OCI-M2 (cell line): Measurements from ENCODE around the gene STAB2.

ENCODE experiments used
- DNase-seq: peaks from one replicate; lab custom pipeline; 2025; ENCODE audit not compliant: unreplicated experiment; lab: John Stamatoyannopoulos, UW

The STAB2 gene, protein sequence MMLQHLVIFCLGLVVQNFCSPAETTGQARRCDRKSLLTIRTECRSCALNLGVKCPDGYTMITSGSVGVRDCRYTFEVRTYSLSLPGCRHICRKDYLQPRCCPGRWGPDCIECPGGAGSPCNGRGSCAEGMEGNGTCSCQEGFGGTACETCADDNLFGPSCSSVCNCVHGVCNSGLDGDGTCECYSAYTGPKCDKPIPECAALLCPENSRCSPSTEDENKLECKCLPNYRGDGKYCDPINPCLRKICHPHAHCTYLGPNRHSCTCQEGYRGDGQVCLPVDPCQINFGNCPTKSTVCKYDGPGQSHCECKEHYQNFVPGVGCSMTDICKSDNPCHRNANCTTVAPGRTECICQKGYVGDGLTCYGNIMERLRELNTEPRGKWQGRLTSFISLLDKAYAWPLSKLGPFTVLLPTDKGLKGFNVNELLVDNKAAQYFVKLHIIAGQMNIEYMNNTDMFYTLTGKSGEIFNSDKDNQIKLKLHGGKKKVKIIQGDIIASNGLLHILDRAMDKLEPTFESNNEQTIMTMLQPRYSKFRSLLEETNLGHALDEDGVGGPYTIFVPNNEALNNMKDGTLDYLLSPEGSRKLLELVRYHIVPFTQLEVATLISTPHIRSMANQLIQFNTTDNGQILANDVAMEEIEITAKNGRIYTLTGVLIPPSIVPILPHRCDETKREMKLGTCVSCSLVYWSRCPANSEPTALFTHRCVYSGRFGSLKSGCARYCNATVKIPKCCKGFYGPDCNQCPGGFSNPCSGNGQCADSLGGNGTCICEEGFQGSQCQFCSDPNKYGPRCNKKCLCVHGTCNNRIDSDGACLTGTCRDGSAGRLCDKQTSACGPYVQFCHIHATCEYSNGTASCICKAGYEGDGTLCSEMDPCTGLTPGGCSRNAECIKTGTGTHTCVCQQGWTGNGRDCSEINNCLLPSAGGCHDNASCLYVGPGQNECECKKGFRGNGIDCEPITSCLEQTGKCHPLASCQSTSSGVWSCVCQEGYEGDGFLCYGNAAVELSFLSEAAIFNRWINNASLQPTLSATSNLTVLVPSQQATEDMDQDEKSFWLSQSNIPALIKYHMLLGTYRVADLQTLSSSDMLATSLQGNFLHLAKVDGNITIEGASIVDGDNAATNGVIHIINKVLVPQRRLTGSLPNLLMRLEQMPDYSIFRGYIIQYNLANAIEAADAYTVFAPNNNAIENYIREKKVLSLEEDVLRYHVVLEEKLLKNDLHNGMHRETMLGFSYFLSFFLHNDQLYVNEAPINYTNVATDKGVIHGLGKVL (N-terminal part only)

DNA sequence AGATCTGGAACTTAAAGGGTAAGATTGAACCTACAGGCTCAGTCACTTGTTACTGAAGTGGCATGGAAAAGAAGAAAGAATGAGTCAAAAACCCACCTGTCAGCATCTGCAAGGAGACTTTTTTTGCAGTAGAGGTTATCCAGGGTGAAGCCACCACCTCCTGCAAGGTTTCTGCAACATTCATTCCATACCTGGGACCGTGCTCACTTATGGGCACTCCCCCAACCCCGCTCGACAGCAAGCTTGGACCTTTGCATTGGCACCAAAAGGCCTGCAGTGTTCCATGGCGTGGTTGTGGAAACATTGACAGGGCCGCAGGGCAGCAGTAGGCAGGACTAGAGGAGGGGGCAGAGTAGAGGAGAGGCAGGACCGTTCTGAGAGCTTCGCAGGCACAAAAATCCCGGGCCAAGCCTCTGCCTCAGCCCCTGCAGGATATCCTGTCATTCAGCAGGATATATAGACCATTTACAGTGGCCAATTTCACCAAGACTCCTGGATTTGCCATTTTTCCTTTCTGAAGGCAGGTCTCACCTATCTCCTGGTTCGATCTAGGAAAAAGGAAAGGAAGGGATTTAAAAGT lies at the start of gene STAB2:
STAB2 (plus strand) TSS at position 483 of the 580 bp plus-strand sequence. CDS start 204 bp downstream, outside the sequence.
- DNase-seq, result no peak

DNA sequence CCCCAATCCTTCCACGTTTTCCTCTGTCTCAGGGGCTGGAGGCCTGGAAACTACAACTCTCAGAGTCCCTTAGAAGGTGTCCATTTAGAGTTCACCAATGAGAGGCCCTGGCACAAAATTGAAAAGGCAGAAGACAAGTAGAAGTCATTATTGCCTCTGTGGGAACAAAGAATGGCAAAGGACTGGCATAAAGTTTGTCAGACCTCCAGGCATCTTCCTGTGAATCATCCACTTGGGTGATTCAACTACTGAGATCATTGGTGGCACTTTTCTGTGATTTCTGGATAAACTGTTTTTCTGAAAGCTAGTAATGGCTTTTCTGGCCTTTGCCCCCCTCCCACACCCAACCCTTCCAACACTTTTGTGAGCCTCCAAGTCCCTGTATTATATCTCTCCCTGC lies 48.7 kb upstream of the STAB2 start:
- DNase-seq, result no peak

DNA sequence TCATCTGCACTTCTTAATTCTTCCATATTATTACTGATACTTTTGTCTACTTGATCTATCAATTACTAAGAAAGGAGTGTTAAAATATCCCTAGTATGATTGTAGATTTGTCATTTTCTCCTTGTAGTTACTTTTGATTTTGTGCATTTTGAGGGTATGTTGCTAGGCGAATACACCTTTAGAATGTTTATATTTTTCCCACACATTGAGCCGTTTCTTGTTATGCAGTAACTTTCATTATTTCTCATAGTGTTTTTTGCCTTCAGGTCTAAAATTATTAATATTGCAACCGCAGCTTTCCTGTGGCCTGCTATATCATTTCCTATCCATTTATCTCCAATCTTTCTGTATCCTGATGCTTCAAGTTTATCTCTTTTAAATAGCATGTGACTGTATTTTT lies 46.8 kb upstream of the STAB2 start:
- DNase-seq, result no peak

DNA sequence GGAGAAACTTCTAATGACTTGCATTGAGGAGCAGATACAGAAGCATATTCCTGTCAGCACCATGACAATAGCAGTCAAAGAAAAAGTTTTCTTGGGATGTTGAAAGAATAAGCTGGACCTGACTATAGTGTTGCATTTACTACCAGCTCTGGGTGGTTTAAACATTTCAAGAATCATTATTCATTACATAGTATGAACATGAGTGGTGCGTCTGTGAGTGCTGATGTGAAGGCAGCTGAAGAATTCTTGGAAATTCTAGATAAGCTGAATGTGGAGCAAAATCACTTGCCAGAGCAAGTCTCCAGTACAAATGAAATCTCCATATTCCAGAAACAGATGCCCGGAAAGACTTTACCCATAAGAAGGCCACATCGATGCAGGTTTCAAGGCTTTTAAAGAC lies 45.0 kb upstream of the STAB2 start:
- DNase-seq, result no peak

DNA sequence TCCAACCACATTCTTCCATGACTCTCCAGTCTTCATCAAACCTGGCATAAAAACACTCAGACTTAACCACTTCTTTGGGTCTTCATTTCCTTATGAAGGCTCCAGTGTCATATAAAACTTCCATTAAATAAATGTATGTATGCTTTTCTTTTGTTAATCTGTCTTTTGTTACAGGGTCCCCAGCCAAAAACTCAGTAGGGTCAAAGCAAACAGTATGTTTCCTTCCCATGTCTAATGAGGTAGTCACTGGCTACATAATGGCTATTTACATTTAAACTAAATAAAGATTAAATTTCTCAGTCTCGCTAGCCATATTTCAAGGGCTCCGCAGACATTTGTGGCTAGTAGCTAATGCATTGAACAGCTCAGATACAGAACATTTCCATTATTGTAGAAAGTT lies 40.1 kb upstream of the STAB2 start:
- DNase-seq, result no peak

DNA sequence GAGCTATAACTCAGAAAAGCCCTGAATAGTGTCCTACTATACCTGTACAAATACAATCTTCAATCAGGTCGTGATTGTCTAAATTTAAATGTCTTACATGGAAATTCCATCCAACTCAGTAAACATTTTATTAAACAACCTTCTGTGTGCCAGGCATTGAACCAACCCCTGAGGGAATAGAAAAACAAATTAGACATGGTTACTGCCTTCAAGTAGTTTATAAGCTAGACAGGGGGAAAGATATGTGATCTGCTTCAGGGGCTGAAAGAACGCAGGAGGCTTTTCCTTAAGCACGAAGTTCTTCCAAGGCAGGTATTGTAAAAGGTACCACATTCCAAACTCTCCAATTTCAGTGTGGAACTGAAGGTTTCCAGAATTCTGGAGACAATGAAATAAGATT lies 39.7 kb upstream of the STAB2 start:
- no peak for DNase-seq

DNA sequence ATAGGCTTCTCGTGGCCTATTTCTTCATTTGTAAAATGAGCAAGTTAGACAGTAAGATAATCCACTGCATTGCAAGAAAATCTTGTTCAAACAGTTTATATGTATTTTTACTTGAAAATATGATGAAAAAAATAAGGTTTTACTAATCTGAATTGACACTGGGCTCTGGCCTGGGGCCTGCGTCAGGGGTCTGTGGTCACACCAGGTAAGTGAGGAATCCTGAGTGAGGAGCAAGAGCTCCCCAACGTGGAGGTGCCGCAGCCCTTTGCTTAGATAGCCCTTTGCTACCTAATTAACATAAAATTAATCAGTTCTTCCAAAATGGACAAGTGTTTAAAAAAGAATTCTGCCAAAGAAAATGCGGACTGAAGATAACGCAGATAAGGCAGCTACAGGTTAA lies 39.1 kb upstream of the STAB2 start:
- no peak for DNase-seq

DNA sequence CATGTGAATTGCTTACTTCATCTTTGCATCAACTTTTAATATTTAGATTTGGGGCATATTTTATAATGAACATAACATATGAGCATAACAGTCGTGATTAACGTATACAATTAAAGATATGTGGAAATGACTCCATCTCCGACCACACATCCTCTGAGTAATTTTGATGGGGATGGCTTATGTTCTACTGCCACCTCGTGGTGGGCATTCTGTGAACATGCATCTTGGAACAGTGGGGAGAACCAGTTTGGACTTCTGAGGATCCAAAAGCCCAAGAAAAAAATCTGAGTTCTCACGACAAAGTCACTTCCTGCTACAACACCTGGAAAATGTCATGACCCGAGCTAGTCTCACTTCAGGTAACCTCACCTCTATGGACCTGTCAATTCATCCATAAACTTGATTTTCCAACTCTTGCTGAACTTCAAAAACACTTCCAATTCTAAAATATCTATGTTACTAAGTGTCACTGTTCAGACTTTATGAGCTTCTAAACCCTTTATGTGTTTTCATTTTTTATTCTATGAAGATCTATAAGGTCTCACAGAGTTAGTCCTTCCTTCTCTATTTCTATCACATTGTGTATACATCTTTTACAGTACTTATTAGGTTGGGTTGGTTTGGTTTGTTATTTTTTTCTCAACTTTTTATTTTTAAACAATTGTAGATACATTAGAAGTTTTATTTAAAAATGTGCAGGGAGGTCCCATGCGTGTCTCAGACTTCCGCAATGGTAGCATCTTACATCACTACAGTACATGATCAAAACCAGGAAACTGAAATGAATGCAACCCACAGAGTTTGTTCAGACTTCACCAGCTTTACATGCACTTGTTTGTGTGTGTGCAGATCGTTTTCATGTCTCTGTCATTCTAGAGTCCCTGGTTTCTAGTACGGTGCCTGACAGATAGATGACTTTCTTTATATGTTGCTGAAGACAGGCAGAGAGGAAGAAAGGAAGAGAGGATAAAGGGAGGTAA lies 38.2 kb upstream of the STAB2 start:
- DNase-seq, result peak; percentile 10

DNA sequence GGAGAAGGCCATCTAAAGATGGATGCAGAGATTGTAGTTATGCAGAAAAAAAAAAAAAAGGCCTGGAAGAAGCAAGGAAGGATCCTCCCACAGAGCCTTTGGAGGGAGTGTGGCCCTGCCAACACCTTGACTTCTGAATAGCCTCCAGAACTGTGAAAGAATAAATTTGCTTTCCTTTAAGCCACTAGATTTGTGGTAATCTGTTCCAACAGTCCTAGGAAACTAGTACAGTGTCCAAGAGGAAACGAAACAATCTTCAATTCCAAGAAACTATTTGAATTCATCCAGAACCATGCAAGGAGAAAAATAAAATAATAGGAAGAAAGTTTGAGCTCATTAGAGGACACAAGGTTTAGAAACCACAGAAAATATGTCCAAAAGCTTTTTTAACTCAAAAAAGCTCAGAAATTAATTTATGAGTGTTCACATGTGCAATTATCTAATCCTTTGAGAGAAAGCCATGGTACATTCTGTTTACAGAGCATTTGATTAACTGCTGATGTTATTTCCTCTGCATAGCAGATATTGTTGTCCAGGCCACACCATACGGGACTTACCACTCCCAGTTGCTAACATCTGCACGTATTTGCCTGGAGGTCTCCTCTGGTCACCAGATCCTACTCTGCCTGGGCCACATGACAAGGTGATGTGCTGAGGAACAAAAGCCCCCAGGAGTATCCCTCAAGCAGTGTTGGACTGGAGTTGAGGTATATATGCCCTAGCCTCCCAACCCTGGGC lies 30.0 kb upstream of the STAB2 start:
- DNase-seq, result no peak

DNA sequence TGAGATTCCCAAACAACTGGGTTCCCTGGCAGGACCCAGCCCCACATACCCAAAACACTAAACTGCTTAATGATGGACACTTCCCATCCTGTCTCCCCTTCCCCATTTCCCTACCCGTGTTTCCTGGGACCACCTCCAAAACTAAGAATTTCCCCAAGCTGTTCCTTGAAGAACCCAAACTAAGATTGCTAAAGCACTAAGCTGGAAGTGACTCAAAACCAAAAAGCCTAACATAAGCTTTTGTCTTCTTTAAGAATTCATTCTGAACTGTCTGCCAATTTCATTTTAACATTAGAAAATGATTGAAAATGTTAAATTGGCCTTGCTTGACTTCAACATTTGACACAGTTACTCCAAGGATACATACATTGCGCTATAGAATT lies 29.5 kb upstream of the STAB2 start:
- DNase-seq, result no peak

DNA sequence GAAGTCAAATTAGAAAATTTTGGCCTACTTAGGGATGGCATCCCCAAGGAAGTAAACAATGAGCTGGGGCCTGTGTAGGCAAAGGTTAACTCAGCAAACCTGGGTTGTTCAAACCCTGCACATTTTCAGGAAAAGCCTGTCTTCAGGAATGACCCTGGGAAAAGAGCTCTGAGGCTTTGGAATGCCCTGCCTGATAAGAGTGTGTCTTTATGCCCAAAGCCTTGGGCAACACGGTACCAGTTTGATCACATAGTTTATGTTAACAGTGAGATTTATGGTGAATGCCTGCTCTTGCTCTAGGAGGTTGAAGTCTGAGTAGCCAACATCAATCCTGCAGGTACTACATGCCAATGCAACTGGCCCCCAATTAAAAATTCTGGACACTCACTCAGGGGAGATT lies 28.2 kb upstream of the STAB2 start:
- DNase-seq, result no peak

DNA sequence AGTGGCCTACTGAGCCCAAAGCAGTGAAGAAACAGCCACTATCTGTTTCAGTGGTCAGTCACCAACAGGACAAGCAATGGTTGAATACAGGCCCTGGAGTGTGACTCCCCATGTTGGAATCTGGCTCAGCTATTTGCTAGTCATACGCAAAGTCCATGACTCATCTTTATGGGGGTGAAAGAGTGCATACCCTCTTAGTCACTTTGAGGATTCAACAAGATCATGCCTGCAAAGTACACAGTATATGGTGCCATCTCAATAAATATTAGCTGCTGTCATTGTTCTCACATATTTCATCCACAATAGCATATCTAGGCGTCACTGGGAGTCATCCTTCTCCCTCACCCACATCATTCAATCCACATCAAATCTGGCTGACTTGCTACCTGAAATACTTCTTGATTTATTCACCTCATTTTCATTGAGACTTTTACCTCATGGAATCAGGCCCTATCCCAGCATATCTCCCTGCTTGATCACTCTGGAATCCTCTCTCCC lies 26.4 kb upstream of the STAB2 start:
- no peak for DNase-seq

DNA sequence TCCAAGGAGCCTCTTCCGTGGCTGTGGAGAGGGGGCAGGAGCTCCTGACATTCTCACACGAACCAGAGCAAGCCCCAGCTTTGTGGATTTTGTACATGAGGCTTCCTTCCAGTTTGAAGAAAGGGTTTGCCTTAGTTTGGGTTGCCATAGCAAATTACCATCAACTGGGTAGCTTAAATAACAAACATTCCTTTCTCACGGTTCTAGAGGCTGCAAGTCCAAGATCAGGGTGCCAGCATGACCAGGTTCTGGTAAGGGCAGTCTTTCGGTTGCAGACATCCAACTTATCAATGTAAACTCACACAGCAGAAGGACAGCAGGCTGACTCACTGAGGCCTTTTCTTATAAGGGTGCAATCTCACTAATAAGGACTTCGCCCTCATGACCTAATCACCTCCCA lies 25.9 kb upstream of the STAB2 start:
- DNase-seq, result no peak

DNA sequence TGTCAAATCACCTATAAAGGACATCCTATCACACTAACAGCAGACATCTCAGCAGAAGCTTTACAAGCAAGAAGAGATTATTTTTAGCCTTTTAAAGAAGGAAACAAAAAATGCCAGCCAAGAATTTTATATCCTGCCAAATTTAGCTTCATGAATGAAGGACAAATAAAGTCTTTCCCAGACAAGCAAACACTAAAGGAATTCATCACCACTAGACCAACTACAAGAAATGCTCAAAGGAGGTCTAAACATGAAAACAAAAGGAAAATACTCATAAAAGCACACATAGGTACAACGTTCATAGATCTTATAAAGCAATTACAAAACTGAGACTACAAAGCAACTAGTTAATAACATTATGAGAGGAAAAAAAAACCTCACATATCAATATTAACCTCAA lies 20.7 kb upstream of the STAB2 start:
- no peak for DNase-seq

DNA sequence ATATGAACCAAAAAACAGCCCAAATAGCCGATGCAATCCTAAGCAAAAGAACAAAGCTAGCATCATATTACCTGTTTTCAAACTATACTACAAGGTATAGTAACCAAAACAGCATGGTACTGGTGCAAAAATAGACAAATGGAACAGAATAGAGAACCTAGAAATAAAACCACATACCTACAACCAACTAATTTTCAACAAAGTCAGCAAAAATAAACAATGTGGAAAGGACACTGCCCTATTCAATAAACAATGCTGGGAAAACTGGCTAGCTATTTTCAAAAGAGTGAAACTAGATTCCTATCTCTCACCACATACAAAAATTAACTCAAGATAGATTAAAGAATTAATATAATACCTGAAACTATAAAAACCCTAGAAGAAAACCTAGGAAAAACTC lies 17.8 kb upstream of the STAB2 start:
- no peak for DNase-seq

DNA sequence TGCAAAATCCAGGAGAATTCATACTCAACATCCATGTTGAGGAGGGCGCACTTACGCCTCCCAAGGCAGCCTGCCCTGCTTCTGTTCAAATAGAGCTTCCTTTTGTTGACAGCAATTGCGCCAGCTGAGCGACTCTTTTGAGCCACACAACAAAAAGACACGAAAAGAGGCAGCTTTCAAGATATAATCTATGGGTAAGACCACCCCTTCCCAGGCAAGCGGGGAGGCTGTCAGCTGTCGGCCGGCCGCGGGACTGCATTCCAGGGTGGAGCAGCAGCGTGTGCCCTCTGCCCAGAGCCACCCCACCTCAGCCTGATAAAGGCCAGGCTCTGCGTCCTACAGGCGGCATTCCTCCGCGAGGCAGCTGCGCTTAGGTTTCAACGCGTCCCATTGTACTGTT lies 15.8 kb upstream of the STAB2 start:
- DNase-seq, result no peak

DNA sequence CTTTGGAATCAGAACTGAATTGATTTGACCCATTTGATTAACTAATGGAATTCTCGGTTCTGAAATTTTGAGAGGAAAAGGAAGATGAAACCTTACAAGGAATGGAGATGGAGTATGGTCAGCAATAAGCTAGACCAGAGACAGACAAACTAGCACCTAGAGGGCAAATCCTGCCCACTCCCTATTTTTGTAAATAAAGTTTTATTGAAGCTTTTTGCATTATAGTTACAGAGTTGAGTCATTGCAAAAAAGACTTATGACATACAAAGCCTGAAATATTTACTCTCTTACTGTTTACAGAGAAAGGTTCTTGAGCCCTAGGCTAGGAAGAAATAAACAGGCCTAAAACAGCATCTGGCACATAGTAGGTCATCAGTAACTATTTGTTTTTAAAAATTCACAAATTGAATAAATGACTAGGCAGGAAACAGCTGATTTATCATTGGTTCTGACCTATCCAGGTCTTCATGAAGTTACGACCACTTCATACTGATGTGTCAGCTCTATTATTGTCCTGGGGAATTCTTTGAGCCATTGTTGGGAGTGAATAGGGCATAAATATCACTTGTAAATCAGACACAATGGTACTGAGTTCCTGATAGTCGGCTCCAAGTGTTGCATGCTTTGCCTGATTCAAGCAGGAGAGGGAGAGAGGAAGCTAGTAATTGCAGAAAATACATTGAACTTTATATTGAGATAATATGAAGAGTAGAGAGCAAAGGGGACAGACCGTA lies 14.6 kb upstream of the STAB2 start:
- DNase-seq, result no peak

DNA sequence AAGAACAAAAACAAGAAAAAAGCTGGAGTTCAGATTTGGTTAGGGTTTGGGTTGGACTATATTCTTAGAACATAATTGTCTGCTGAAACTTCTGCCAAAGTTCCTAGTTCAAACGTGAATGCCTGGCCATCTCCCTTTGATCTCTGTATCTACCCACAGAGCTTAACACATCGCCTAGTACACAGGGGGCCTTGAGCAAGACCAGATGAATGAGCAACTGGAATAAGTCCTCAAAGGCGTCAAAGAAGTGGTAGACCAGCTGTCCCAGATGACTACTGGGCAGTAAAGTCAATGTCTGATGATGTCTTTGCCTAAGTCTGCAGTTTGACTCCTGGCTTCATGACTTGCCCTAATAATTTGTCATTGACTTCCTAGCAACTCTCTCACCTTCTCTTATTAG lies 13.9 kb upstream of the STAB2 start:
- no peak for DNase-seq
